LoVo (cell line): Measurements from ENCODE around the gene ZFAND3.

Experiments used
- DNase-seq: peaks from one replicate; pipeline ENCODE4 v3.0.0-alpha.2; 2016; ENCODE audit warnings: low spot score

ZFAND3 gene

GRCh38 chr6:38187325-38187724, 367.8 kb downstream of the ZFAND3 start:
- no peak for DNase-seq

GRCh38 chr6:38187811-38188590, 368.5 kb downstream of the ZFAND3 start:
- no peak for DNase-seq

GRCh38 chr6:38188677-38189335, 369.3 kb downstream of the ZFAND3 start:
- DNase-seq, result no peak

- no peak for DNase-seq
Measured at GRCh38 chr6:38191418-38191817, 371.9 kb downstream of the ZFAND3 start.

GRCh38 chr6:38192011-38192410, 372.5 kb downstream of the ZFAND3 start:
- no peak for DNase-seq

GRCh38 chr6:38192487-38192886, 373.0 kb downstream of the ZFAND3 start:
- DNase-seq, result no peak

GRCh38 chr6:38193051-38193450, 373.5 kb downstream of the ZFAND3 start:
- DNase-seq, result no peak

- no peak for DNase-seq
Measured at GRCh38 chr6:38193481-38194281, 374.2 kb downstream of the ZFAND3 start.

GRCh38 chr6:38194282-38194572, 374.7 kb downstream of the ZFAND3 start:
- DNase-seq, result no peak

- DNase-seq, result no peak
Measured at GRCh38 chr6:38194589-38194988, 375.1 kb downstream of the ZFAND3 start.

GRCh38 chr6:38195113-38195635, 375.6 kb downstream of the ZFAND3 start:
- no peak for DNase-seq

- DNase-seq, result no peak
Measured at GRCh38 chr6:38198219-38198618, 378.7 kb downstream of the ZFAND3 start.
